PC-3 (cell line): ENCODE measurements around the gene SLC16A8. TPM values are rescaled to one million over a fixed set of nuclear protein-coding genes. Genes with fewer than 3 reads are reported as not detected.

ENCODE experiments used
- ATAC-seq: fragments of 200-7000 bp; cut with Tn5 transposase; 2 replicates; pipeline ENCODE4 v1.9.1; 2020; ENCODE audit warnings: mild to moderate bottlenecking, moderate library complexity
- BruUV-seq: library from RNA; stranded (reverse); fragments of 400-500 nt; replicated peaks from 2 replicates; lab custom pipeline; 2021; lab: Mats Ljungman, UMichigan
- CTCF ChIA-PET: fragments of 300-600 bp; sonication (Branson Sonifier 250); formaldehyde crosslinking; loops from one replicate; lab custom pipeline; 2022; ENCODE audit warnings: antibody characterized with exemption; lab: Charles Lee
- POLR2A ChIA-PET: fragments of 300-600 bp; sonication (Branson Sonifier 250); formaldehyde crosslinking; loops from one replicate; lab custom pipeline; 2022; ENCODE audit warnings: antibody characterized with exemption; ENCODE audit not compliant: unreplicated experiment; lab: Charles Lee
- DNase-seq: peaks from one replicate; pipeline ENCODE4 v3.0.0-alpha.2; 2015
- H2AFZ ChIP-seq: fragments of 300-600 bp; sonication (generic); 2 replicates; pipeline ENCODE4 v1.6.0; 2016; ENCODE audit warnings: antibody characterized with exemption, low read length
- H3F3A ChIP-seq: fragments of 300-600 bp; sonication (generic); one replicate; pipeline ENCODE4 v1.6.0; 2017; ENCODE audit warnings: antibody characterized with exemption, low read length, control low read depth, mild to moderate bottlenecking; ENCODE audit not compliant: unreplicated experiment
- H3K27ac ChIP-seq: fragments of 300-600 bp; sonication (generic); 2 replicates; pipeline ENCODE4 v1.5.1; 2016; ENCODE audit warnings: mild to moderate bottlenecking, low read length
- H3K27me3 ChIP-seq: fragments of 300-600 bp; sonication (generic); 2 replicates; pipeline ENCODE4 v1.6.1; 2016; ENCODE audit warnings: low read length, mixed read lengths
- H3K36me3 ChIP-seq: fragments of 300-600 bp; sonication (generic); 2 replicates; pipeline ENCODE4 v1.6.1; 2016; ENCODE audit warnings: low read depth, mixed run types, low read length, mixed read lengths
- H3K4me1 ChIP-seq: fragments of 300-600 bp; sonication (generic); 2 replicates; pipeline ENCODE4 v1.5.1; 2016; ENCODE audit warnings: low read length; ENCODE audit not compliant: insufficient read depth
- H3K4me2 ChIP-seq: fragments of 300-600 bp; sonication (generic); 2 replicates; pipeline ENCODE4 v1.6.0; 2016; ENCODE audit warnings: low read length
- H3K4me3 ChIP-seq: fragments of 300-600 bp; sonication (generic); 2 replicates; pipeline ENCODE4 v1.5.1; 2016; ENCODE audit warnings: mild to moderate bottlenecking, low read length, mixed read lengths
- H3K79me2 ChIP-seq: fragments of 300-600 bp; sonication (generic); 2 replicates; pipeline ENCODE4 v1.6.1; 2017; ENCODE audit warnings: low read length, mixed read lengths
- H3K9ac ChIP-seq: fragments of 300-600 bp; sonication (generic); 2 replicates; pipeline ENCODE4 v1.6.0; 2016; ENCODE audit warnings: mild to moderate bottlenecking, low read length
- H3K9me2 ChIP-seq: fragments of 300-600 bp; sonication (generic); replicated peaks from 2 replicates; pipeline ENCODE4 v1.6.1; 2016; ENCODE audit warnings: mixed run types, low read length, mixed read lengths
- H3K9me3 ChIP-seq: fragments of 300-600 bp; sonication (generic); 2 replicates; pipeline ENCODE4 v1.6.1; 2016; ENCODE audit warnings: low read length, mixed read lengths
- H4K20me1 ChIP-seq: fragments of 300-600 bp; sonication (generic); 2 replicates; pipeline ENCODE4 v1.6.1; 2016; ENCODE audit warnings: low read length, mixed read lengths
- EZH2 ChIP-seq: fragments of 300-600 bp; sonication (generic); IDR thresholded peaks from one replicate; pipeline ENCODE4 v1.6.1; 2017; ENCODE audit warnings: antibody characterized with exemption, mild to moderate bottlenecking, low read length; ENCODE audit not compliant: unreplicated experiment
- EZH2phosphoT487 ChIP-seq: fragments of 300-600 bp; sonication (generic); IDR thresholded peaks from 2 replicates; pipeline ENCODE4 v1.6.1; 2018; ENCODE audit warnings: mild to moderate bottlenecking, antibody characterized with exemption, low read length, borderline replicate concordance
- intact Hi-C: fragments of 100-400 bp; cut with micrococcal nuclease; formaldehyde crosslinking; loops from 2 replicates; pipeline ENCODE4 v1.9.0; 2023
- total RNA-seq: library from RNA; depleted of rRNA; stranded (reverse); fragments of >200 nt; gene quantifications from 2 replicates; pipeline ENCODE4 v1.2.3, GENCODE V29; 2014
- TF ChIP-seq, protein P1 (sequence below): fragments of 300-600 bp; sonication (generic); conservative IDR thresholded peaks from 2 replicates; pipeline ENCODE4 v1.5.1; 2017; ENCODE audit warnings: antibody characterized with exemption, low read depth, mild to moderate bottlenecking, low read length

SLC16A8 gene
- total RNA-seq, 1 experiment from 2014 or later = not detected

DNA sequence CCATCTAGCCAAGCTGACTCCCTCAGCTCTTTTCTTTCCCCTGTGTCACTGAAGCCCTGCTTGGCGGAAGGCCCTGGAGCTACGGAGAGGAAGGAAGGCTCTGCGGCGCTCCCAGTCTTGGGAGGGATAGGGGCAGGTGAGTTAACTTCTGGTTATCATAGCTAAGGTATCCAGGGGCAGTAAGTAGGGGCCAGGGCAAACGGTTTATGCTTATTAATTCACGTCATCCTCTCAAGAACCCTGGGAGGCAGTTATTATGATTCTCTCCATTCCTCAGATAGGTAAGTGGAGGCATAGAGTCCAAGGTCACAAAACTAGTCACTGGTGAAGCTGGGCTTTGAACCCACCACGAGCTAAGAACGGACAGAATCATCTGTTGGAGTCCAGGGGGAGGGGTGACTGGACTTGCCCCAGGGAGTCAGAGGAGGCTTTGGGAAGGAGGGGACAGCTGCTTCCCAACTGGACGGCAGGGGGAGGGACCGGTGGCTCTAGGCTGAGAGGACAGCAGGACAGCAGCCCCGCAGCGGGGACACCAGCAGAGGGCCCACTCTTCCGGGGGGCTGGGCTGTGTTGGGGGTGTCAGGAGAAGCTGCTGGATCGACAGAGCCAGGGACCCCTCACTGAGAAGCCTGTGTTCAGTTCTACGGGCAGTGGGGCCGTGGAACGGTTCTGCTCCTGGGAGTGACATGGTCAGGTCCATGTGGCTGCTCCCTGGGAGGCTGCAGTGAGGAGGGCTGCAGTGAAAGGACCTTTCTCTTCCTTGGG, 23.0 kb upstream of the SLC16A8 start:
- no TSS peak for BruUV-seq
- Histone ChIP-seq H3K9me3 (no peaks in the 10 kb centered on the region), H3F3A (no peaks in the 10 kb centered on the region), H3K4me2 (no peak overlapping the region), H4K20me1 (no peaks in the 10 kb centered on the region), H3K4me3 (no peak overlapping the region), H2AFZ (no peak overlapping the region), H3K9me2 (no peaks in the 10 kb centered on the region), H3K36me3 (no peaks in the 10 kb centered on the region), H3K79me2 (no peaks in the 10 kb centered on the region), H3K27me3 (no peaks in the 10 kb centered on the region), H3K4me1 (no peaks in the 10 kb centered on the region), H3K27ac (no peak overlapping the region), H3K9ac (no peak overlapping the region)
- no peak for TF ChIP-seq EZH2
- TF ChIP-seq EZH2phosphoT487 = no peak
- TF ChIP-seq, protein P1, sequence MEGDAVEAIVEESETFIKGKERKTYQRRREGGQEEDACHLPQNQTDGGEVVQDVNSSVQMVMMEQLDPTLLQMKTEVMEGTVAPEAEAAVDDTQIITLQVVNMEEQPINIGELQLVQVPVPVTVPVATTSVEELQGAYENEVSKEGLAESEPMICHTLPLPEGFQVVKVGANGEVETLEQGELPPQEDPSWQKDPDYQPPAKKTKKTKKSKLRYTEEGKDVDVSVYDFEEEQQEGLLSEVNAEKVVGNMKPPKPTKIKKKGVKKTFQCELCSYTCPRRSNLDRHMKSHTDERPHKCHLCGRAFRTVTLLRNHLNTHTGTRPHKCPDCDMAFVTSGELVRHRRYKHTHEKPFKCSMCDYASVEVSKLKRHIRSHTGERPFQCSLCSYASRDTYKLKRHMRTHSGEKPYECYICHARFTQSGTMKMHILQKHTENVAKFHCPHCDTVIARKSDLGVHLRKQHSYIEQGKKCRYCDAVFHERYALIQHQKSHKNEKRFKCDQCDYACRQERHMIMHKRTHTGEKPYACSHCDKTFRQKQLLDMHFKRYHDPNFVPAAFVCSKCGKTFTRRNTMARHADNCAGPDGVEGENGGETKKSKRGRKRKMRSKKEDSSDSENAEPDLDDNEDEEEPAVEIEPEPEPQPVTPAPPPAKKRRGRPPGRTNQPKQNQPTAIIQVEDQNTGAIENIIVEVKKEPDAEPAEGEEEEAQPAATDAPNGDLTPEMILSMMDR = no peak
- ChIA-PET POLR2A (no interaction called here), CTCF (no interaction called here)
- intact Hi-C loops = no loop called here
- ATAC-seq = no peak
- no peak for DNase-seq

DNA sequence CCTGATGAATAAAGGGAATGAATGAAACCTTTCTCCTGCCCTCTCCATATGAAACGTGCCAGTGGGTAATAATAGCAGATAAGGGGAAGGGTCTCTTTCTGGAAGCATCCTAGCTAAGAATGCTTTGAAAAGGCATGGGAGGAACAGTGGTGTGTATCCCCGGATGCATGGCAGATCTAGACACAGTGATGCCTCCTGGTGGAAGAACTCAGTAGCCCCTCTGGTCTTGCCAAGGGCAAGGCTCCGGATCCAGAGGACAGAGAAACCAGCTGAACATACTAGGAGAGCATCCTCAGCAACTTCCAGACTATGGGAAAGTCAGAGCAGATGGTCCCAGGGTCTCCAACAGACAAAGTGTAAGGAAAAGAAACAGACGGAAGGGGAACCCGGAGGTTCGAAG, 20.1 kb upstream of the SLC16A8 start:
- BruUV-seq = no TSS peak
- ChIA-PET CTCF (interaction anchor here (0.5 to 0.9 kb wide), 3 partner anchors 52 to 63 kb away, joined by 3 to 8 read pairs (median 3); no protein-coding TSS in a partner anchor), POLR2A (no interaction called here)
- H3K4me2 ChIP-seq = no peak overlapping the region
- no peaks in the 10 kb centered on the region for H3F3A ChIP-seq
- DNase-seq = peak; percentile 31
- H3K9ac ChIP-seq = no peak overlapping the region
- no peak for ATAC-seq
- no peak overlapping the region for H3K27ac ChIP-seq
- no peaks in the 10 kb centered on the region for H3K79me2 ChIP-seq
- H3K4me3 ChIP-seq = no peak overlapping the region
- H2AFZ ChIP-seq = no peak overlapping the region
- no peaks in the 10 kb centered on the region for H4K20me1 ChIP-seq
- H3K9me3 ChIP-seq = no peaks in the 10 kb centered on the region
- no peaks in the 10 kb centered on the region for H3K9me2 ChIP-seq
- TF ChIP-seq, protein P1 = peak; percentile 49; the same call in 1 of the 2 replicates
- TF ChIP-seq EZH2 = no peak
- TF ChIP-seq EZH2phosphoT487 = no peak
- no peaks in the 10 kb centered on the region for H3K27me3 ChIP-seq
- no peaks in the 10 kb centered on the region for H3K4me1 ChIP-seq
- H3K36me3 ChIP-seq = no peaks in the 10 kb centered on the region
- intact Hi-C loops = no loop called here

DNA sequence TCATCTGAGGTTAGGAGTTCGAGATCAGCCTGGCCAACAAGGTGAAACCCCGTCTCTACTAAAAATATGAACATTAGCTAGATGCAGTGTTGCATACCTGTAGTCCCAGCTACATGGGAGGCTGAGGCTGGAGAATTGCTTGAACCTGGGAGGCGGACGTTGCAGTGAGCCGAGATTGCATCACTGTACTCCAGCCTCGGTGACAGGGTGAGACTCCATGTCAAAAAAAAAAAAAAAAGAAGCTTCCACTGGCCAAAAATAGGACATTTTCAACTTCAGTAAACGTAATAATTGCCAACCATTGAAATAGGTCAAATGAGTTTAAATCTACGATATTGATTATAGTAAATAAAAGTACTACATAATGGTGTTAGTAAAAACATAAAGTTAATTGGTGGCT, 19.7 kb upstream of the SLC16A8 start:
- TF ChIP-seq, protein P1 = no peak
- no peak for TF ChIP-seq EZH2phosphoT487
- TF ChIP-seq EZH2 = no peak
- Histone ChIP-seq H3K4me1 (no peaks in the 10 kb centered on the region), H3K4me3 (no peak overlapping the region), H3K4me2 (no peak overlapping the region), H3K79me2 (no peaks in the 10 kb centered on the region), H3K9me2 (no peaks in the 10 kb centered on the region), H3K9me3 (no peaks in the 10 kb centered on the region), H2AFZ (no peak overlapping the region), H4K20me1 (no peaks in the 10 kb centered on the region), H3K27ac (no peak overlapping the region), H3F3A (no peaks in the 10 kb centered on the region), H3K9ac (no peak overlapping the region), H3K36me3 (no peaks in the 10 kb centered on the region), H3K27me3 (no peaks in the 10 kb centered on the region)
- CTCF ChIA-PET = interaction anchor here (0.5 to 0.9 kb wide), 4 partner anchors 51 to 245 kb away, joined by 3 to 8 read pairs (median 3); no protein-coding TSS in a partner anchor
- DNase-seq (no peak), ATAC-seq (no peak)
- POLR2A ChIA-PET = no interaction called here
- intact Hi-C loops = no loop called here
- no TSS peak for BruUV-seq
